ENCODE measurements around the gene EEF1A1. TPM values are rescaled to one million over a fixed set of nuclear protein-coding genes. Genes with fewer than 3 reads are reported as not detected.

Gene EEF1A1
- total RNA-seq, 1 experiment from 2014 or later, result 11,774 TPM

DNA sequence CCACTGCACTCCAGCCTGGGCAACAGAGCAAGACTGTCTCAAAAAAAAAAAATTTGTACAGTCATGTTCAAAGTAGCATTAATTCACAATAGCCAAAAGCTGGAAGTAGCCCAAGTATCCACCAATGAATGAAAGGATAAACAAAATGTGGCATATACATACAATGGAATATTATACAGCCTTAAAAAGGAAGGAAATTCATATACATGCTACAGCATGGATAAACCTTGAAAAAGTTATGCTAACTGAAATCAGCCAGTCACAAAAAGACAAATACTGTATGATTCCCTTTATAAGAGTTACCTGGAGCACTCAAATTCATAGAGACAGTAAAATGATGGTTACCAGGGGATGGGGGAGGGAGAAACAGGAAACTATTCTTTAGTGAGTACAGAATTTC lies 15.7 kb downstream of the EEF1A1 start:
- no peak for DNase-seq (ENCODE audit: low spot score)

DNA sequence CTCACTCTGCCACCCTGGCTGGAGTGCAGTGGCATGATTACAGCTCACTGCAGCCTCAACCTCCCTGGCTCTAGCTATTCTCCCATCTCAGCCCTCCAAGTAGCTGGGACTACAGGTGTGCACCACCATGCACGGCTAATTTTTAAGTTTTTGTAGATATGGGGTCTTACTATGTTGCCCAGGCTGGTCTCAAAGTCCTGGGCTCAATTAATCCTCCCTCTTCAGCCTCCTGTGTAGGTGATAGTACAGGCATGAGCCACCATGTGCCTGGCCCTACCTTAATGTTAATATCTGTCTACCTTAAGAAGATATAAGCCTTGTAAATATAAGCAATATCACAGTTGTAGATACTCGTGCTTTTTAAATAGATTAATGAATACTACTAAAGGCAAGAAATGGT lies 16.7 kb downstream of the EEF1A1 start:
- no peak for DNase-seq (ENCODE audit: low spot score)

DNA sequence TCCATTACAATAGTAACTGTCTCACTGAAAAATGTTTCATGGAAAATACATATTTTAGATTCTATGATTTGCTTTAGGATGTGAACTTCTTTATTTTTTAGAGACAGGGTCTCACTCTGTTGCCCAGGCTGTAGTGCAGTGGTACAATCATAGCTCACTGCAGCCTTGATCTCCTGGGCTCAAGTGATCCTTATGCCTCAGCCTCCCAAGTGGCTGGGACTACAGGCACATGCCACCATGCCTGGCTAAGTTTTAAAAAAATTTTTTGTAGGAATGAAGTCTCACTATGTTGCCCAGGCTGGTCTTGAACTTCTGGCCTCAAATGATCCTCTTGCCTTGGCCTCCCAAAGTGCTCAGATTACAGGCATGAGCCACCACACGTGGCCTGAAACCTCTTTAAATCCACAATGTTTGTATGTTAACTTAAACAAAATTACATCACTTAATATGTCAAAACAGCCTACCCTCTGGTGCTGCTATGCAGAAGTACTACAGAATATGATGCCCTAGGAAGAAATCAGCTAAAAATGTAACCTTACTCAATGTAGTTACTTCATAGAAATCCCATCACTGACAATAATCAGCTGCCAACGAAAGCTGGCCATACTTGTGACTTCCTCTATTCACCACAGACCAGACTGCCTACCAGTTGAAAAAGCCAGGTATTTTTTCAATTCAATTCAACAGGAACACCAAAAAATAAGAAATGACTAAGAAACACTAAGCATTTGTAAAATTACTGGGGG lies 17.6 kb downstream of the EEF1A1 start:
- no peak for DNase-seq (ENCODE audit: low spot score)

DNA sequence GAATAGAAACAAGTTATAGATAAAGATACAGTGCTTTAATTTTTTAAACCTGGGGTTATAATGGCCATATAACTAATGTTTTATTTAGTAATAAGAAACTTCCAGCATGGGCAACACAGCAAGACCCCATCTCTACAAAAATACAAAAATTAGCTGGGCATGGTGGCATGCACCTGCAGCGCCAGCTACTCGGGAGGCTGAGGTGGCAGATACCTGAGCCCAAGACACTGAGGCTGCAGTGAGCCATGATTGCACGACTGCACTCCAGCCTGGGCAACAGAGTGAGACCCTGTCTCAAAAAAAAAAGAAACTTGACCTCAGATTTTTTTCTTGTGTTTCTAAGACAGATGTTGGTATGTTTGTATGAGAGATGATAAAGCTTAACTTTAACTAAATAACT lies 22.9 kb downstream of the EEF1A1 start:
- no peak for DNase-seq (ENCODE audit: low spot score)

DNA sequence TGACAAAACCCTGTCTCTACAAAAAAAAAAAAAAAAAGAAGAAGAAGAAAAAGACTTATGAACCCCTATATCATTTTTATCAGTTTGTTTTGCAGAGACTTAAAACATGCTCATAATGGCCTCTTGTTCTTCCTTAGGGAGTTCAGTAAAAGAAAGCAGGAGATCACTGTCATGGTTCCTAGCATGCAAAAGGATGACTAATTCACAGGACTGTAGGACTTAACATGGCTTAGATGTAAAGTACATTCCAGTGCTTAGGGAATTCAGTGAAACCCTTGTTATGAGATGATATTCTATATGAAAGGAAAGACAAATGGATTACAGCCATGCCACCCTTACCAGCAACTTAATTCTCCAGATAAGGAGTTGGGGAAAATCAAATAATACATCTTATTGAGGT lies 29.5 kb downstream of the EEF1A1 start:
- DNase-seq (ENCODE audit: low spot score), result no peak

DNA sequence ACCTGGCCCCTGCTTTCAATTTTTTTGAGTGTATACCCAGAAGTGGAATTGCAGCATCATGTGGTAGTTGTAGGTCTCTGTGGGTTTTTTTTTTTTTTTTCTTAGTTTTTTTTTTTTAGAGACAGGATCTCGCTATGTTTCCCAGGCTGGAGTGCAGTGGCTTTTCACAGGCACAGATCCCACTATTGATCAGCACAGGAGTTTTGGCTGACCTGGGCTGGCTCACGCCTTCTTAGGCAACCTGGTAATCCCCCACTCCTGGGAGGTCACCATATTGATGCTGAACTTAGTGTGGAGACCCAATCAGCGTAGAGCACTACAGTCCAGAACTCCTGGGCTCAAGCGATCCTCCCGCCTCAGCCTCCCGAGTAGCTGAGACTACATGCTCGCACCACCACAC lies 33.4 kb downstream of the EEF1A1 start:
- DNase-seq (ENCODE audit: low spot score), result no peak

DNA sequence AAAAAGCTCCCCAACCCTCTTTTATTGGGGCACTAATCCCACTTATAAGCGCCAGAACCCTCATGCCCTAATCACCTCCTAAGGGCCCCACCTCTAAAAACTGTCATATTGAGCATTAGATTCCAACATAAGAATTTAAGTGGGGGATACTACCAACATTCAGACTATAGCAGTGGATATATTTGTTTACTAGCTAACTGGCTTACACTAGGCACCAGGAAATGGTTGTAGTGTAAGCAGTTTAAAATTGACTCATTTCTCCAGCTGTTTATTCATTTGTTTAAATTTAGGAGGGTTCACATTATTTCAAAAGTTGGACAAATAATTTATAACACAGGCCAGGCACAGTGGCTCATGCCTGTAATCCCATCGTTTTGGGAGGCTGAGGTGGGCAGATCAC lies 36.4 kb downstream of the EEF1A1 start:
- DNase-seq (ENCODE audit: low spot score), result no peak

DNA sequence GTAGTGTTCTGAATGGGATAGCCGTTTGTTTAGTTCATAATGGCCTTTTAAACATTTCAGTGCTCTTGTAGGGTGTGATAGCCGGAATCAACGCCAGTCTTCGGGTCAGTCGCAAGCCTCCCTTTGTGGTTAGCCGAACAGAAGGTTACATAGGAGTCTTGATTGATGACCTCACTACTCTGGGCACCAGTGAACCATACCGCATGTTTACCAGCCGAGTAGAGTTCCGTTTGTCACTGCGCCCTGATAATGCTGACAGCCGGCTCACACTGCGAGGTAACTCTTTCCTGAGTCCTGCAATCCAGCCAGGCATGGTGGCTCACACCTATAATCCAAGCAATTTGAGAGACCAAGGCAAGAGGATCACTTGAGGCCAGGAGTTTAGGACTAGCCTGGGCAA lies 38.9 kb downstream of the EEF1A1 start:
- no peak for DNase-seq (ENCODE audit: low spot score)

DNA sequence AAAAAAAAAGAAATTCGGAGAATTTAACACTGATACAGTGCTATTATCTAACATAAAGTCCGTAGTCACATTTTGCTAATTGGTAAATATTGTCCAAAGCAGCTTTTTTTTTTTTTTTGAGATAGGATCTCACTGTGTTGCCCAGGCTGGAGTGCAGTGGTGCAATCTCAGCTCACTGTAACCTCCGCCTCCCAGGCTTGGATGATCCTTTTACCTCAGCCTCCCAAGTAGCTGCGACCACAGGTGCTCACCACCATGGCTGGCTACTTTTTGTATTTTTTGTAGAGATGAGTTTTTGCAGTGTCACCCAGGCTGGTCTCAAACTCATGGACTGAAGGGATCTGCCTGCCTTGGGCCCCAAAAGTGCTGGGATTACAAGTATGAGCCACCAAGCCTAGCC lies 43.4 kb downstream of the EEF1A1 start:
- DNase-seq (ENCODE audit: low spot score), result no peak

DNA sequence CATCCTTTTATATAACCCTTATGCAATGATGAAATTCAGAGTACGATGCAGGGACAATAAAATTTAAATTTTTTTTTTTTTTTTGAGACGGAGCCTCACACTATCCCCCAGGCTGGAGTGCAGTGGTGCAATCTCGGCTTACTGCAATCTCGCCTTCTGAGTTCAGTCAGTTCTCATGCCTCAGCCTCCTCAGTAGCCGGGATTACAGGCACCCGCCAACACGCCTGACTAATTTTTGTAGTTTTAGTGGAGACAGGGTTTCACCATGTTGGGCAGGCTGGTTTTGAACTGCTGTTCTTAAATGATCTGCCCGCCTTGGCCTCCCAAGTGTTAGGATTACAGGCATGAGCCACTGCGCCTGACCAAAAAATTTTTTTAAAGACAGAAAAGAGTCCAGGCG lies 44.1 kb downstream of the EEF1A1 start:
- DNase-seq (ENCODE audit: low spot score), result no peak

DNA sequence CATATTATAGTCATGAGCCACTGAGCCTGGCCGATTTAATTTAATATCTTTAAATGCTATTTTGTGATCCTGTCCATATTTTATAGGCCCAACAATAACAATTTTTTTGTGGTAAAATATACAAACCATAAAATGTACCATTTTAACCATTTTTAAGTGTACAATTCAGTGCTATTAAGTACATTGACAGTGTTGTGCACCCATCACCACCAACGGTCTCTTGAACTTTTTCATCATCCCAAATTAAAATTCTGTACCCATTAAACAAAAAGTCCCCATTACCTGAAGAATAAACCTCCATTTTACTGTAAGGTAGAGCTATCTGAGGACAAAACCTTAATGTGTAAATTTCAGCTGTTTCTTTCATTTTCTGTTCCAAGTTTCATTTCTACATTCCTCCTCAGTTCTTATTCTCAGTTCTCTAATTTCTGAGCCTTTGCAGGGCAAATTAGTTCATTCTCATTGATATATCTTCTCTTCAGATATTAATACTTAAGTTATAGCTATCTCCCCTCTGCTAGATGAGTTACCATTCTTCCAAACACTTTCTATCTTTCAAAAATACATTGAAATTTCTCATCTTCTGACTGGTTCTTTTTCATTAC lies 49.0 kb downstream of the EEF1A1 start:
- DNase-seq (ENCODE audit: low spot score), result no peak

Other genes starting within 250 kb of the EEF1A1 start
- not detected in 2 replicates for gene DPPA5, start 166.8 kb downstream of the EEF1A1 start, total RNA-seq (2014; rRNA removed; shearing (Covaris generic))
- not detected in 2 replicates for gene KHDC3L, start 158.4 kb downstream of the EEF1A1 start, total RNA-seq (2014; rRNA removed; shearing (Covaris generic))
- gene OOEP, start 151.1 kb downstream of the EEF1A1 start, total RNA-seq (2014; rRNA removed; shearing (Covaris generic)), result not detected in 2 replicates
- not detected in 2 replicates for gene DDX43, start 126.2 kb downstream of the EEF1A1 start, total RNA-seq (2014; rRNA removed; shearing (Covaris generic))
- gene CGAS, start 68.7 kb downstream of the EEF1A1 start, total RNA-seq (2014; rRNA removed; shearing (Covaris generic)), result not detected in 2 replicates
- 17.0 and 17.4 TPM in 2 replicates for gene MTO1, start 59.3 kb downstream of the EEF1A1 start, total RNA-seq (2014; rRNA removed; shearing (Covaris generic))
- gene SLC17A5, start 133.0 kb upstream of the EEF1A1 start, total RNA-seq (2014; rRNA removed; shearing (Covaris generic)), result 6.5 and 11.9 TPM in 2 replicates
- gene CD109, start 175.2 kb upstream of the EEF1A1 start, total RNA-seq (2014; rRNA removed; shearing (Covaris generic)), result 16.8 and 22.9 TPM in 2 replicates

Measured in H4 (cell line).